HepG2 (cell line): Measurements from ENCODE around the gene GPR137. TPM values are rescaled to one million over a fixed set of nuclear protein-coding genes. Genes with fewer than 3 reads are reported as not detected.

ENCODE experiments used
- JARID2 ChIP-seq: sonication (generic); formaldehyde crosslinking; IDR thresholded peaks from 2 replicates; pipeline ENCODE4 v1.8.1; 2023; ENCODE audit warnings: missing genetic modification reagents, inconsistent platforms; ENCODE audit not compliant: insufficient replicate concordance
- KIAA2018 ChIP-seq: sonication (generic); formaldehyde crosslinking; IDR thresholded peaks from 2 replicates; pipeline ENCODE4 v1.5.0; 2020; ENCODE audit warnings: mild to moderate bottlenecking, missing genetic modification reagents, borderline replicate concordance
- MAZ ChIP-seq, 2 experiments: sonication (generic) in 1 of 2; formaldehyde crosslinking in 1 of 2; IDR thresholded peaks; 2 replicates each; pipeline versions ENCODE4 v1.5.0 to v1.6.1; 2012 to 2020; ENCODE audit warnings: low read depth in 2 of 2, mild to moderate bottlenecking in 2 of 2, borderline replicate concordance in 1 of 2, improper control_type of control experiment in 1 of 2, low read length in 1 of 2, missing genetic modification reagents in 1 of 2, moderate library complexity in 1 of 2
- MYPOP ChIP-seq: sonication (generic); formaldehyde crosslinking; IDR thresholded peaks from 2 replicates; pipeline ENCODE4 v1.8.1; 2023; ENCODE audit warnings: mild to moderate bottlenecking, moderate library complexity, missing genetic modification reagents
- PBX2 ChIP-seq: IDR thresholded peaks from 2 replicates; pipeline ENCODE4 v1.6.1; 2016; ENCODE audit warnings: control low read depth
- RBAK ChIP-seq: sonication (generic); formaldehyde crosslinking; IDR thresholded peaks from 2 replicates; pipeline ENCODE4 v1.5.1; 2020; ENCODE audit warnings: mild to moderate bottlenecking, missing genetic modification reagents
- REL ChIP-seq: sonication (generic); formaldehyde crosslinking; conservative IDR thresholded peaks from 2 replicates; pipeline ENCODE4 v1.8.0; 2022; ENCODE audit warnings: mild to moderate bottlenecking, missing genetic modification reagents, moderate library complexity
- THAP8 ChIP-seq: sonication (generic); formaldehyde crosslinking; IDR thresholded peaks from 2 replicates; pipeline ENCODE4 v1.5.1; 2020; ENCODE audit warnings: missing genetic modification reagents, mild to moderate bottlenecking, borderline replicate concordance
- YEATS4 ChIP-seq: sonication (generic); formaldehyde crosslinking; IDR thresholded peaks from 2 replicates; pipeline ENCODE4 v1.4.0; 2020; ENCODE audit warnings: missing genetic modification reagents, borderline replicate concordance
- ZC3H13 ChIP-seq: sonication (generic); formaldehyde crosslinking; IDR thresholded peaks from 2 replicates; pipeline ENCODE4 v1.8.1; 2023; ENCODE audit warnings: mild to moderate bottlenecking, missing genetic modification reagents, moderate library complexity
- ZFYVE20 ChIP-seq: sonication (generic); formaldehyde crosslinking; IDR thresholded peaks from 2 replicates; pipeline ENCODE4 v1.8.0; 2023; ENCODE audit warnings: low read depth, mild to moderate bottlenecking, moderate library complexity, missing genetic modification reagents, borderline replicate concordance
- ZNF589 ChIP-seq: sonication (generic); formaldehyde crosslinking; conservative IDR thresholded peaks from 2 replicates; pipeline ENCODE4 v1.8.0; 2022; ENCODE audit warnings: mild to moderate bottlenecking, moderate library complexity, missing genetic modification reagents
- ZNF691 ChIP-seq: sonication (generic); formaldehyde crosslinking; IDR thresholded peaks from 2 replicates; pipeline ENCODE4 v1.4.0; 2020; ENCODE audit warnings: missing genetic modification reagents, low read depth, mild to moderate bottlenecking, borderline replicate concordance
- ZNF766 ChIP-seq: sonication (generic); formaldehyde crosslinking; IDR thresholded peaks from 2 replicates; pipeline ENCODE4 v1.5.0; 2020; ENCODE audit warnings: missing genetic modification reagents, borderline replicate concordance
- polyA plus RNA-seq, 8 experiments: library from polyadenylated mRNA; depleted of rRNA in 3 of 8; stranded (reverse) in 7 of 8; unstranded in 1 of 8; fragments of >200 nt; fragmentation: Illumina TruSeq in 4 of 8; extraction: Trizol in 4 of 8; gene quantifications; 2 replicates each; pipeline versions ENCODE4 v1.2.1 to v1.2.3, GENCODE V29; 2011 to 2016; ENCODE audit warnings: low read depth in 4 of 8, missing spikeins in 1 of 8, mixed read lengths in 1 of 8; ENCODE audit not compliant: insufficient read depth in 1 of 8
- total RNA-seq, 5 experiments: library from RNA; depleted of rRNA; stranded (reverse); fragments of >200 nt; fragmentation: Illumina TruSeq; extraction: Trizol; gene quantifications; 2 replicates each; pipeline ENCODE4 v1.2.3, GENCODE V29; 2016; ENCODE audit warnings: low read depth in 1 of 5

The GPR137 gene
- total and polyA plus RNA-seq, 2 of the 13 experiments (the other 11 are each of a cell fraction or from before 2014, with no cell fraction given) = 8.5 to 13.2 TPM

- TF ChIP-seq KIAA2018 (CRISPR knock-in tag) (no peak), JARID2 (CRISPR knock-in tag) (no peak), RBAK (CRISPR knock-in tag) (no peak), PBX2 (CRISPR knock-in tag) (no peak), THAP8 (no peak), ZNF589 (CRISPR knock-in tag) (no peak), YEATS4 (CRISPR knock-in tag) (peak; percentile 45), ZNF691 (no peak), MYPOP (CRISPR knock-in tag) (no peak; the same call in 1 of the 2 replicates), ZFYVE20 (CRISPR knock-in tag) (no peak), ZC3H13 (CRISPR knock-in tag) (no peak), MAZ (IDR thresholded peaks at IDR 0.05; ENCODE audit: borderline replicate concordance, low read depth, low read length) (no peak; the same call in 1 of the 2 replicates), MAZ (CRISPR knock-in tag; IDR thresholded peaks at IDR 0.05; ENCODE audit: low read depth) (peak; percentile 65; the same call in 1 of the 2 replicates), REL (CRISPR knock-in tag) (no peak), ZNF766 (CRISPR knock-in tag) (peak; percentile 3; the same call in 1 of the 2 replicates)
These were observed 20.3 kb downstream of the GPR137 start (continued) for GRCh38 chr11:64305691-64306562.
